SU-DHL-6 (cell line): ENCODE measurements around the gene TMEM18.

Source experiments
- H2AFZ ChIP-seq: fragments of 200-600 bp; sonication (generic); 2 replicates; pipeline ENCODE4 v1.6.1; 2014; ENCODE audit warnings: low read depth, mild to moderate bottlenecking, moderate library complexity, mixed read lengths, antibody characterized with exemption, low read length; ENCODE audit not compliant: severe bottlenecking
- H3F3A ChIP-seq: fragments of 200-600 bp; shearing (Covaris generic); 2 replicates; pipeline ENCODE4 v1.6.0; 2016; ENCODE audit warnings: antibody characterized with exemption, mild to moderate bottlenecking; ENCODE audit not compliant: insufficient read depth
- H3K27ac ChIP-seq: fragments of 200-600 bp; sonication (generic); 2 replicates; pipeline ENCODE4 v1.5.1; 2016; ENCODE audit warnings: low read depth, mild to moderate bottlenecking, low read length, moderate library complexity, mixed read lengths
- H3K27me3 ChIP-seq: fragments of 200-600 bp; sonication (generic), shearing (Covaris generic); 2 replicates; pipeline ENCODE4 v1.6.0; 2014; ENCODE audit warnings: mild to moderate bottlenecking, low read length
- H3K36me3 ChIP-seq: fragments of 200-600 bp; sonication (generic); 2 replicates; pipeline ENCODE4 v1.6.1; 2014; ENCODE audit warnings: mild to moderate bottlenecking, low read length, mixed read lengths
- H3K4me2 ChIP-seq: fragments of 300-600, 200-600 bp; shearing (Covaris generic), sonication (generic); 2 replicates; pipeline ENCODE4 v1.6.0; 2014; ENCODE audit warnings: low read length, low read depth, mild to moderate bottlenecking; ENCODE audit not compliant: poor library complexity, severe bottlenecking
- H3K4me3 ChIP-seq: fragments of 200-600 bp; sonication (generic); 2 replicates; pipeline ENCODE4 v1.5.1; 2014; ENCODE audit warnings: antibody characterized with exemption, low read length, mild to moderate bottlenecking, mixed read lengths; ENCODE audit not compliant: insufficient read depth, poor library complexity, severe bottlenecking
- H3K79me2 ChIP-seq: fragments of 200-600 bp; sonication (generic); 2 replicates; pipeline ENCODE4 v1.6.1; 2014; ENCODE audit warnings: mild to moderate bottlenecking, low read length, moderate library complexity; ENCODE audit not compliant: insufficient read depth
- H3K9ac ChIP-seq: fragments of 200-600 bp; sonication (generic); 2 replicates; pipeline ENCODE4 v1.7.0; 2014; ENCODE audit warnings: mild to moderate bottlenecking, low read length
- H3K9me2 ChIP-seq: fragments of 200-600 bp; sonication (generic); replicated peaks from 2 replicates; pipeline ENCODE4 v1.6.1; 2014; ENCODE audit warnings: low read length; ENCODE audit not compliant: insufficient read depth
- H3K9me3 ChIP-seq: fragments of 200-600 bp; sonication (generic); 2 replicates; pipeline ENCODE4 v1.6.1; 2014; ENCODE audit warnings: low read length, mixed read lengths; ENCODE audit not compliant: insufficient read depth
- H4K20me1 ChIP-seq: fragments of 200-600 bp; sonication (generic); 2 replicates; pipeline ENCODE4 v1.6.1; 2014; ENCODE audit warnings: low read depth, mild to moderate bottlenecking, antibody characterized with exemption, low read length, moderate library complexity, mixed read lengths
- CTCF ChIP-seq: fragments of 200-600 bp; sonication (generic); IDR thresholded peaks from one replicate; pipeline ENCODE4 v1.5.1; 2017; ENCODE audit warnings: antibody characterized with exemption, mild to moderate bottlenecking, low read length, moderate library complexity; ENCODE audit not compliant: insufficient read depth, poor library complexity, severe bottlenecking
- EZH2phosphoT487 ChIP-seq: fragments of 200-600 bp; sonication (generic), shearing (Covaris generic); conservative IDR thresholded peaks from 2 replicates; pipeline ENCODE4 v1.6.1; 2018; ENCODE audit warnings: mild to moderate bottlenecking, antibody characterized with exemption, low read length, moderate library complexity, mixed read lengths

The TMEM18 gene

GRCh38 chr2:643761-644160, 33.4 kb downstream of the TMEM18 start:
- Histone ChIP-seq H3K36me3 (no peaks in the 10 kb centered on the region), H2AFZ (no peak overlapping the region), H3K27me3 (no peaks in the 10 kb centered on the region), H3K27ac (no peak overlapping the region), H3K4me3 (no peak overlapping the region), H3K4me2 (no peak overlapping the region), H3F3A (no peaks in the 10 kb centered on the region), H4K20me1 (no peaks in the 10 kb centered on the region), H3K9ac (no peak overlapping the region), H3K9me2 (no peaks in the 10 kb centered on the region), H3K79me2 (no peaks in the 10 kb centered on the region), H3K9me3 (no peaks in the 10 kb centered on the region)
- TF ChIP-seq EZH2phosphoT487 (no peak), CTCF (no peak)

DNA sequence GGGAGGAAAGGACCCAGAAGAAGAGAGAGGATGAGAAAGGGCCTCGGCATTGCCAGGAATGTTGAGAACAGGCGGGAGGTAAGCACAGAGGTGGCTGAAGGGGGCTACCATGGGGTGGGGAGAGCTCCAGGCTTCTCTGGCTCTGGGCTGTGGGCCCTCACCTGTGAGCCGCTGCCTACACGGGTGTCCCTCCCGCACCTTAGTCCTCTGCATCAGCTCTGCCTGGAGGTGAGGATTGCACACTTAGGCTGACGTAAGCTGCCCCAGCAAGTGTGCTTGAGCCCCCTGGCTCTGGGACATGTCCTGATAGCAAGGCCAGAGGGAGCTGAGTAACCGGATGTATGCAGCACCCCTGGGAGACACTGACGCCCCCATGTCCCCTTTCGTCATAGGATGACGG, 33.9 kb downstream of the TMEM18 start:
- Histone ChIP-seq H4K20me1 (no peaks in the 10 kb centered on the region), H3K36me3 (no peaks in the 10 kb centered on the region), H3K79me2 (no peaks in the 10 kb centered on the region), H3K9me3 (no peaks in the 10 kb centered on the region), H3K9ac (no peak overlapping the region), H3K4me3 (no peak overlapping the region), H3K27ac (no peak overlapping the region), H3K4me2 (no peak overlapping the region), H3K27me3 (no peaks in the 10 kb centered on the region), H3F3A (no peaks in the 10 kb centered on the region), H3K9me2 (no peaks in the 10 kb centered on the region), H2AFZ (no peak overlapping the region)
- no peak for TF ChIP-seq EZH2phosphoT487
- no peak for TF ChIP-seq CTCF

- no peak overlapping the region for H2AFZ ChIP-seq
Measured at GRCh38 chr2:641872-642815, 35.1 kb downstream of the TMEM18 start.

More at GRCh38 chr2:641872-642815, 35.1 kb downstream of the TMEM18 start:
- no peaks in the 10 kb centered on the region for H3K36me3 ChIP-seq
- no peaks in the 10 kb centered on the region for H3F3A ChIP-seq
- TF ChIP-seq EZH2phosphoT487 (no peak), CTCF (no peak)
- no peaks in the 10 kb centered on the region for H3K9me2 ChIP-seq
- no peak overlapping the region for H3K4me3 ChIP-seq
- no peaks in the 10 kb centered on the region for H3K79me2 ChIP-seq
- no peak overlapping the region for H3K9ac ChIP-seq
- H3K9me3 ChIP-seq: no peaks in the 10 kb centered on the region
- H4K20me1 ChIP-seq: no peaks in the 10 kb centered on the region
- H3K27ac ChIP-seq: no peak overlapping the region
- H3K27me3 ChIP-seq: no peaks in the 10 kb centered on the region
- no peak overlapping the region for H3K4me2 ChIP-seq
